Measurements from ENCODE around the gene PRDM16.

The PRDM16 gene

DNA sequence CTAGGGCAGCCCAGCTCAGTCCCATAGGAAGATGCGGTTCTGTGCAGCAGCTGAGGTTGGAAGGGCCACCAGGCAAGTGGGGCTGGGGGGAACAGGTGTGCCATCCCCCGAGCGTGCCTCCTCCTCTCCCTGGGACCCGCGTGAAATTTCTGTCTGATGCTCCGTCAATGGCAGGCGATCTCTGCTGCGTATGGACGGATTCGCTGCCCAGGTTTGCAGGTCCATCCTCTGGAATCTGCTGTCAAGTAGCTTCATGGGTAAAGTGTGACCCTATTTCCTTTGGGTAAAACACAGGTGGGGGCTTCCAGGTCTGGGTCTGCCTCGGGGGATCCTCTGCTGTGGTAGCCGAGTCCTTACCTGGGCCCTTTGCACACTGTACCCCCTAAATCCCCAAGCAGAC lies 270.9 kb downstream of the PRDM16 start:
- DNase-seq (ENCODE audit: low read depth): no peak

- no peak for DNase-seq (ENCODE audit: low read depth)
Measured at GRCh38 chr1:3340548-3341235, 271.7 kb downstream of the PRDM16 start.

- DNase-seq (ENCODE audit: low read depth): no peak
Measured at GRCh38 chr1:3341236-3341994, 272.4 kb downstream of the PRDM16 start.

GRCh38 chr1:3342960-3343359 lies 274.0 kb downstream of the PRDM16 start:
- DNase-seq (ENCODE audit: low read depth): no peak

DNA sequence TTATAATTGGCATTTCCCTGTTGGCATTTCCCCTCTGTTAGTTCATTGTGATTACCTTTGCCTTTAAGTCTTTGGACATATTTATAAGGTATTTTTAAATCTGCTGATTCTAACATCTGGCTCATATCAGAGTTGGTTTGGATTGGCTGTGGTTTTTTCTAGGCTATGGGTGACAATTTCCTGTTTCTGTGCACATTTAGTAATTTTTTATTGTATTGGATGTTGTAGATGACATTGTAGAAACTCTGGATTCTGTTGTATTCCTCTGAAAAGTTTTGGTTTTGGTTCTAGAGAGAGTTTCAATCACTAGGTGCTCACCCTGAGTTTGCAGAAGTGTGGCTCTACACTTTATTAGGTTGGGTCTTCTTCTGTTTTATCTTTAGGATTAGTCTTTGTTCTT lies 275.4 kb downstream of the PRDM16 start:
- no peak for DNase-seq (ENCODE audit: low read depth)

GRCh38 chr1:3345792-3346191 lies 276.8 kb downstream of the PRDM16 start:
- no peak for DNase-seq (ENCODE audit: low read depth)

DNA sequence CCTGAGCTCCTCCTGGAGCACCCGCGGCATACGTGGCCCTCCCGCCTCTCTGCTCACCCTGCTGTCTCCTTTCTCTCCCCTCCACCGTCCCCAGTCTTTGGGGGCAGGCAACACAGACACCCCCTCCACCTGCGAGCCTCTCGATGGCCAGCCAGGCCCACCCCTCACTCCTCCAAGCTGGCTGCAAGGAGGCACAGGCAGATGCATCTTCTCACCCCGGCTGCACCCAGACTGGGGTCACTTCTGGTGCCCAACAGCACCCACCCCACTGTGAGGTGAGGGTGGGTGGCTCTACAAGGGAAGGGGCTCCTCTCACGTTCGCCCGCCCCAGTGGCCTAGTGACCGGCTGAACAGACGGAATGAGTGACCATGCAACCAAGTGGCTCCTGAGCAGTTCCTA lies 277.5 kb downstream of the PRDM16 start:
- no peak for DNase-seq (ENCODE audit: low read depth)

DNA sequence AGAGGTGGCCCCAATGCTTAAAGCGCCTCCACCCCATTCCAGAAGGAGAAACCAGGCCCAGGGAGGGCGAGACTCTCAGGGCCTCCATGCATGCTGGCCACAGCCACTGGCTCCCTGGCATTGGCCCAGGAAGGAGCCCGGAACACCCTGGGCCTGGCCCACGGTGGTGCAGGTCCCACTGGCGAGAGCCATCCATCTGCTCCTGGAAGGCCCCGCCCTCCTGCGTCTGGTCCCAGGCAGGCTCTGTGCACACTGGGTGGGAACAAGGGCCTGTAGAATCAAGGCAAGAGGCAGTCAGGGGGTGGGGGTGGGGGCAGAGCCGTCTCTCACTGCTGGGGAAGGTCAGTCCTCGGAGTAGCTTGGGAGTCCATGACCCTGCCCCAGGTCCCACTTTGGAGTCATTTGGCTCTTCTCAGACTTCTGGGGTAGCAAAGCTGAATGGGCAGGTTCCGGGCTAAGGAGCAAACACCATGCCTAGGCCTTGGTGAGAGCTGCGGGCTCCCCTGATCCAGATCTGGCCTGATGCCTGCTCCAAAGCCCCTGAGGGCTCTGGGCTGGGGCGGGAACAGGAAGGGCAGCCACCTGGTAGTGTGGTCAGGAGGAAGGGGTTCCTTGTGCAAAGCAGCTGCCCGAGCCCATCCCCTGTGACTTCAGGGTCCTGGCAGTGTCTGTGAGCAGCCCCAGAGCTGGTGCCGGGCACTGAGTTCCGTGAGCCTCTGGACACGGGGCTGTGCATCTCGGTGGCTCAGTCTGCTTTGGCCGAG lies 278.4 kb downstream of the PRDM16 start:
- DNase-seq (ENCODE audit: low read depth): no peak

GRCh38 chr1:3348196-3348865 lies 279.3 kb downstream of the PRDM16 start:
- no peak for DNase-seq (ENCODE audit: low read depth)

GRCh38 chr1:3349161-3349967 lies 280.4 kb downstream of the PRDM16 start:
- no peak for DNase-seq (ENCODE audit: low read depth)

DNA sequence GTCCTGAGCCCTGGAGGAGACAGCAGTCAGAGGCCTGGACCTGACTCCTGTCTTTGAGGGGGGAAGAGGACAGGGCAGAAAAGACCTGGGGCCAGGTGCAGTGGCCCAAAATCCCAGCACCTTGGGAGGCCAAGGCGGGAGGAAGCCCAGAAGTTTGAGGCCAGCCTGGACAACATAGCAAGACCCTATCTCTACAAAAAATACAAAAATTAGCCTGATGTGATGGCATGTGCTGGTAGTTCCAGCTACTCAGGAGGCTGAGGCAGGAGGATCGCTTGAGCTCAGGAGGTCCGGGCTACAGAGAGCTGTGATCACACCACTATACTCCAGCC lies 280.9 kb downstream of the PRDM16 start:
- DNase-seq (ENCODE audit: low read depth): no peak

- no peak for DNase-seq (ENCODE audit: low read depth)
Measured at GRCh38 chr1:3350506-3351261, 281.7 kb downstream of the PRDM16 start.

DNA sequence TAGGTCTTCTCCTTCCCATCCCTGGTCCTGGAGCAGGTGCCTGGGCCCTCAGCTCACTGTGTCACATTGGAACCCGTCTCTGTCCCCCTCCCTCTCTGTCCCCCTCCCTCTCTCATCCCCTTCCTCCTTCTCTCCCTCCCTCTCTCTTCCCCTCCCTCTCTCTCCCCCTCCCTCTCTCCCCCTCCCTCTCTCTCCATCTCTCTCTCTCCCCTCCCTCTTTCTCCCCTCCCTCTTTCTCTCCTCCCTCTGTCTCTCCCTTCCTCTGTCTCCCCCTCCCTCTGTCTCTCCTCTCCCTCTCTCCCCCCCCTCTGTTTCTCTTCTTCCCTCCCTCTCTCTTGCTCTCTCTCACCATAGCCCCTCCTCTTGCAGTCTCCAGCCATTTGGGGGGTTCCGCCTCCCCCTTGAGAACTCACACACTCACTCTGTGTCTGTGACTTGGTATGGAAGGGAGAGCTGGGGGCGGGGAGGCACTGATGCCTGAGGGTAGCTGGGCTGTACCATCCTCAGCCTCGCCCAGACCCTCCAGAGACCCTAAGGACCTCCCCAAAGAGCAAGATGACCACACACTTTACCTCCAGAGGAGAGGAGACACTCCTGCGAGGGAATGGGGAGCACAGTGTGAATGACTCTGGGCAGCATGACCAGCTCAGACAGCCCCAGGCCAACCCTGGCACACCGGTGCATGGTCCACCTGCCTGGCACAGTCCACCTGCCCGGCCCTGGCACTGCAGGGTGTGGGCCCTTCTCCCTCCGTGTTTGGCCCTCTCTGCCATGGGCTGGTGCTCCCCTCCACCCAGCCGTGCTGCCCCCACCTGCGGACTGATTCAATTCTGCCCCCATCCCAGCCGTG lies 282.7 kb downstream of the PRDM16 start:
- no peak for DNase-seq (ENCODE audit: low read depth)

DNA sequence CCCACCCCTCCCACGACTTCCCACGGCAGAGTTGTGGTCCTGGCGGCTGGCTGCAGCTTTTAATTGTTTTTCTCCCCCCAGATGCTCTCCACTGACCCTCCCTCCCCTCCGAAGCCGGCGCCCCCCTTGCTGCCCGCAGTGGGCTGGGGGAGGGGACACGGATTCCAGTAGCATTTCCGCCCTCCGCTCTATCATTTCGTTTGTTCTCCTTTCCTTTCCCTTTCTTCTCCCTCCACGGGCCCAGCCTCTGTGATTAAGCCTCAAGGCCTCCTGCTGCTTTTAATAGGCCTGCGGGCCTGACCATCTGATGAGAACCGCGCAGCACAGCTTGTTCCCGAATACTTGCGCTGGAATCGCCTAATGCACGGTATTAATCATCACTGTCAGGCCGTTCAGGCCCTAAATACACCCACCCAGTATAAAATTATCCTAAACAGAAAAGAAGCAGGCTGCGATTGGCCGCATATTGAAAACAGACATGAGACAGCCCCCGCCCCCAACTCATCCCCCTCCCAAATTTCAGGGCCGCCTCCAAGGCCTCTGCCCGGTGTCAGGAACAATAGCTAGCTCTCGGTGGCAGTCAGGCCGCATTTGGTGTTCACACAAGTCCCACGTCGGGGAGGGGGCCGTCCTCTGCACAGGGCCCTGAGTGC lies 283.4 kb downstream of the PRDM16 start:
- DNase-seq (ENCODE audit: low read depth): peak; percentile 63

GRCh38 chr1:3352952-3353331 lies 283.9 kb downstream of the PRDM16 start:
- DNase-seq (ENCODE audit: low read depth): peak; percentile 13

- DNase-seq (ENCODE audit: low read depth): no peak
Measured at GRCh38 chr1:3353876-3354275, 284.9 kb downstream of the PRDM16 start.

- no peak for DNase-seq (ENCODE audit: low read depth)
Measured at GRCh38 chr1:3355089-3355488, 286.1 kb downstream of the PRDM16 start.

DNA sequence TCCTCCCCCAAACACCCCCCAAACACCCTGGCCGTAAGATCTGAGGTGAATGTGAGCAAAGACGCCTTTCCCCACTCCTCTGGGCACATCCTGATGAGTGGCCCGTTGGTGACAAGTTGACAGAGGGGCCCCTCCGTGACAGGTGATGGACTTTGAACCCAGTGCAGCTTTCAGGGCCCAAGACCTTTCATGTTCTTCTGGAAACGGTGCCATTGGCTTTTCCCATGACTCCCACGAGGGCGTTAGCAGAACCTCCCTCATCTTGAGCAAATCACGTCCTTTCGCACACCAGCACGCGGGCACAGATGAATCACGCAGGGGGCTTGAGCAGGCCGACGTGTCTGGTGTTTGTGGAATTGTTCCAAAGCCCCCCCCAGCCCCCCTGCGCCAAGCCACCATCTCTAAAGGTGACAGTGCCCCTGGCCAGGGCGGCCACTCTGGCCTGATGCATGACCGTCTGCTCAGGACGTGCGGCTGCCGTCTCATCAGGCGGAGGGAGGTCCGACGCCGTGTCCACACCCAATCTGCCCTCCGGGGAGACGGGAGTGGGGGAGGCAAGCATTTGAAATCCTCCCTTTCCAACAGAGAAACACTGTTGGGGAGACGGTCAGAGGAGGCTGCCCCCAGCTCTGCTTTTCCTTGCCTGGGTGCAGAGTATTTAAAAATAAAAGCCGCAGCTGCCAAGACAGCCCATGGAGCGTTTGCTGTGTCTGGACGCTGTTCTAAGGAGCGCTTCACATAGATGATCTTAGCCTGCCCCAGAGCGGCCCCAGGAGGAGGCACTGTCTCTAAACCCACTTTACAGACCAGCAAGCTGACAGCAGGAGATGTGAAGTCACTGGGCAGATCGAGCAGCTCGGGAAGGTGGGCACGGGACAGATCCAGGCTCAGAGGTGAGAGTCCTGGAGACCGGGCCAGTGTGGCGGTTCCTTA lies 287.2 kb downstream of the PRDM16 start:
- no peak for DNase-seq (ENCODE audit: low read depth)
